GM04503 (cell line): Measurements from ENCODE around the gene GSK3B.

Source experiments
- DNase-seq: peaks from one replicate; pipeline ENCODE4 v3.0.0-alpha.2; 2012; ENCODE audit warnings: low read depth

GSK3B gene

GRCh38 chr3:120095979-120096426 lies 1.8 kb upstream of the GSK3B start:
- no peak for DNase-seq

- peak; percentile 60 for DNase-seq
Observed at GRCh38 chr3:120095226-120095978, 1.2 kb upstream of the GSK3B start.

DNA sequence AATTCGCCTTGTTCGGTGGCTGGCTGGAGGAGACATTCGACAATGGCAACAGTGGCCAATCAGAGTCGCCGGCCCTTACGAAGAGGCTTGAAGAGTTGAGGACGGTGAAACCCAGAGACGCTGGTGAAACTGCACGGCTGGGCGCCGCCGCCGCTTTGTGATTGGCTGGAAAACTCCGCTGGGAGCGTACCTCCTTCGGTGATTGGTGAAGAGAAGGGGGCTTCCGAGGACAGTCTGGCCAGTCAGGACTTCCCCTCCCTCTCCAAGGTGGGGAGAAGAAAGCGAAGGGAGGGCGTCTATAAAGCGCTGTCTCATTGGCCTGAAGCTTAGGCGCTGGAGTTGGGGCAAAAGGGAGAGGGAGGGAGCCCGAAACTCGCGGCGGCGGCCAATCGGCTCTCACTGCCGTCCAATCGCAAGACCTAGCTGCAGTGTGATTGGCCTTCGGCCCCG lies 554 bp upstream of the GSK3B start:
- DNase-seq = peak; percentile 100

- no peak for DNase-seq
Observed at GRCh38 chr3:120093119-120093910, 932 bp downstream of the GSK3B start.

DNA sequence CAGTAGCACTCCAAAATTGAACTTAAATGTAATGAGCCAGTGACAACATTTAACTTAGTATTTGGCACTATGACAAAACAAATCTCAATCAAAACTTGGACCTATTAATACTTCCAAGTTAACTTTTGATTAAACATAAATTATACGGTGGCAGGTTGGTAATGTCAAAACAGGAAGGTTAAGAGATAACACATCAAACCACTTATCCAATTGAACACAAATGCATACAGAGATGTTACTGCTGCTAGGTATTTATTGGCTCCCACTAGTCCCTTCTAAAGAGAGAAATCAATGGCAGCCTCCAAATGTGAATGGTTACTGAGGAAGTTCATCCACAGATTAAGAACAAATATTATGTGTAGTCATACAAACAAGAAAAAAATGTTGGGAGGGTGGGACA lies 1.8 kb downstream of the GSK3B start:
- no peak for DNase-seq

DNA sequence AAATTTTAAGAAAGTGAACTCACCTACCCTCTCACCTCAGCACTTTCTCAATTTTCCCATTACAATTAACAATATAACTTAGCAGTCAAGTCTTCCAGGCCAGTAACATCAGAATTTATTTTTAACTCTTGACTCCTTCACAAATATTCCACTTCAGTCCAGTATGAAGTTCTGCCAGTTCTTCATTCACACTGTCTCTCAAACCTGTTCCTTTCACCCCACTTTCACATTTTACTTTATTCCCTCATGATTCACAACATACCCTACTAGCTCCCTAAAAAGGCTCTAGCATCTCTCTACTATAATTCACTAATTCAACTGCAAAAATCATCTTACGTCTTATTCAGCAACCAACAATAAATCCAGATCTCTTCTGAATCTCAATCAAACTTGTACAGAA lies 3.8 kb downstream of the GSK3B start:
- no peak for DNase-seq

- DNase-seq = no peak
Observed at GRCh38 chr3:120089089-120089488, 5.2 kb downstream of the GSK3B start.

- DNase-seq = no peak
Observed at GRCh38 chr3:120088622-120089021, 5.6 kb downstream of the GSK3B start.

DNA sequence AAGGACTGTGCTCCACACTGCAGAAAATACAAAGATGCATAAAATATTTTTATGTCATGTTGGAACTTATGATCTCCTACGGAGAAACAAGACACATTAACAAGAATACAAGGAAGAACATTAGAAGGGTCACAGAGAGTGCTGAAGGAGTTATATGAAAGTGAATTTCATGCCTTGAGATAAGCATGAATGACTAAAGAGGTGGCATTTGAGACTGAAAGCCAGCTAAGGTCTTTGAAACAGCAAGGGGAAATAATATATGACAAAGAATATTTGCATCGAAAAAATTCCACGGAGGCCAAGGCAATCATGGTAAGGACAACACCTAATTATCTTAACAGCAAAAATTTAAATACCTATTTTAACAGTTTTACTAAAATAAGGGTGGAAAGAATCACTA lies 12.5 kb downstream of the GSK3B start:
- no peak for DNase-seq

- DNase-seq = no peak
Observed at GRCh38 chr3:120080836-120081235, 13.4 kb downstream of the GSK3B start.

DNA sequence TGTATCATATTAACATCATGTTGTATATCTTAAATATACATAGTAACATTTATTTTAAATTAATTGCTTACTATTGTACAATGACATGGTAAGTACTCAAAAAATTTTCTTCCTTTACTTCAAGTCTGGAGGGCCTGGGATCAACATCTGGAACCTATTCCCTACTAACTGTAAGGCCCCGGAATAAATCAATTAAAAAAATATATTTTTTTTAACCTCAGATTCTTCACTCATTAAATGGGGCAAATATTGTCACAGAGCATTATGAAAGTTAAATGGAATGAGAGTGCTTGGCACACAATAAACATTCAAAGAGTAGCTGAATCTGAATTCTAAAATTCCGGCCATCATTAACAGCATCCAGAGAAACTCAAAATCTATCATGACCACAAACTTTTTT lies 16.5 kb downstream of the GSK3B start:
- peak; percentile 39 for DNase-seq

- DNase-seq = no peak
Observed at GRCh38 chr3:120072867-120073525, 21.3 kb downstream of the GSK3B start.

- no peak for DNase-seq
Observed at GRCh38 chr3:120071259-120071658, 23.0 kb downstream of the GSK3B start.

DNA sequence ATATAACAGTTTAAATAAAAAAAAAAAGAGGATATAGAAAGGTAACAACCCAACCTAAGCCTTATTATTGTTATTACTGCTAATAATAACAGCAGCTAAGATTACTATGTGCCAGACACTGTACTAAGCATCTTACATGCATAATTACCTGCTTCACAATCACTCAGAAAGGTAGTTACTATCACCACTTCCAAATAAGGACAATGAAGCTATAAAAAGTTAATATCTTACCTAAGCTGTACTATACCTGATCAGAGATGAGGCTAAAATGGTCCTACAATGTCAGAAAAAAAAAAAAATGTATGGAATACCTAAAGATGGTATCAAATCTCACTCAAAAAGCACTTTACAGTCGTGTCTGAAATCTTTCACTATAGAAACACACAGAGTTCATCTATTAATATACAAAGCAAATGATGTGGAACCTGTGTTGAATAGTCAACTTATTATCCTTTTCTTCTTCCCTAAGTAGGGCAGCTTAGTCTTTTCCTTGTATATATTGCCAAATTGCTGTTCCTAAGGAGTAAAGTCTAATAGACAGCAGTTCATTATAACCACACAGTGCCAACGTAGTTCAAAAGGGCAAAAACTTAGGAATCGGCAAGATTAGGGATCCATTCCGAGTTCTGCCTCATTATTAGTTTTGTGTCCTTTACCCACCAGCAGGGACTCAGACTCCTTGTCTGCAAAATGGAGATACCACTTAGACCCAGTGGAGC lies 23.8 kb downstream of the GSK3B start:
- DNase-seq = no peak

DNA sequence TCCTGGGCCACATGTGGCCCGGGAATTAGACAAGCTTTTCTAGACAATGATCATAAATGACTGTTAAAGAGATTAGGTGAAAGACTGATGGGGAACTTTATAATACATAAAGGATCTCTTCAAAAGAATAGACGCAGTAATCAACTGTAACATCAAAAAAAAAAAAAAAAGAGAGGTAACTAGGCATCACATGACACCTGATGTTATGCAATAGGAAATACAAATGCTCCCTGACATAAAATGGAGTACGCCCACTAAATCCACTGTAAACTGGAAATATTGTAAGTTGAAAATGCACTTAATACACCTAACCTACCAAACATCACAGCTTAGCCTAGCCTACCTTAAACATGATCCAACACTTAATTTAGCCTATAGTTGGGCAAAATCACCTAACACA lies 27.2 kb downstream of the GSK3B start:
- no peak for DNase-seq

- no peak for DNase-seq
Observed at GRCh38 chr3:120066634-120067033, 27.6 kb downstream of the GSK3B start.

DNA sequence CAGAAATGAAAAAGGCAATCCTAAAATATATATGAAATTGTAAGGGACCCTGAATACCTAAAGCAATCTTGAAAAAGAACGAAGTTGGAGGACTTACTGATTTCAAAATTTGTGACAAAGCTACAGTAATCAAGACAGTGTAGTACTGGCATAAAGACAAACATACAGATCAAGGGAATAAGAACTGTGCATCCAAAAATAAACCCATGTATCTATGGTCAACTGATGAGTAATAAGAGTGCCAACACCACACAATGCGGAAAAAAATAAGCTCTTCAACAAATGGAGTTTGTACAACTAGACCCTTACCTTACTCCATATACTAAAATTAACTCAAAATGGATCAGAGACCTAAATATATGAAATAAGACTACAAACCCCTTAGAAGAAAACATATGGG lies 29.6 kb downstream of the GSK3B start:
- no peak for DNase-seq

DNA sequence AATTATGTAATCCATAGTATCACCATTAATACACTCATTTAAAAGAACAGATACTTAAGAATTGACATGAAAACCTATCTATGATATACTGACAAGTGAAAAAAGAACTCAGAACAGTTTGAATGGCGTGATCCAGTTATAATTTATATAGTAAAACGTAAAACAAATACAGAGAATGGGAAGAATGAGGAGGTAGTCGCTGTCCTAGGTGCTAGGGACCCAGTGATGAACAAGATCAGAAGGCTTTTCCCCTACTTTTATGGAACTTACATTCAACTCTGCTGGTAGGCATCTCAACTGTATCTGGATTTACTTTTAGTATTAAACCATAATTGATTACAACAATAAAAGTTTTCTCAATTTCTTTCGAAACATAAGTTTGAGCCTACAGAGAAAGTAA lies 31.8 kb downstream of the GSK3B start:
- no peak for DNase-seq

DNA sequence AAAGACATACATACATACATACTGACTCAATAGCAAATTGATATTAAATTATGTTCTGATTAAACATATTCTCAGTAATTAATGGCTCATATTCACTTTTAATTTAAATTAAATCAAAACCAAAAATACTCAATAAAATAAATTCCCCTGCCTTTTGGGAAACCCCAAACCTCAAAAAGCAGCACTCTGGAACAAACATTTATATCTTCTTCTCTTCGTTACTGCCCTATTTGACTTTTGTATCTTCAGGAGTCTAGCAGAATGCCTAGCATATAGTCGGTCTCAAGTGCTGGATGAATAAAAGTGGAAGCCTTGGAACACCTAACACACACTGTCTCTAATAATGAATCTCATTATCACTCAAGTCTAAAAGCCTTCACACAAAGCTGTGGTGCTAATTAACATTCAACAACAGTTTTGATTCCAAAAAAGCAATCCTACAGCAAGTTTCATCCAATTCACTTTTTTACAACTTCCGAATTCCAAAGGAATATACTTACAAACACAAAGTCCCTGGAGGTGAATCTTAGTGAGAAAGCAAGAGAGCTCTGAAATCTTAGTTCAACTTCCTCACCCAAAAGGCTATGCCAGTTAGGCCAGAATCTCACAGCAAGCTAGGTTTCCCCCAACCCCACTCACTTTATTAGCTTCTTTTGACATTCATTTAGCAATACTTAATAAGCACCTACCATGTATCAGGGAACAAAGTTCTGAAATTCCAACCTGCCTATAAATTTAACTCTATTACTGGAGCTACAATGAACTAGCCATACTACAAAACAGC lies 35.0 kb downstream of the GSK3B start:
- no peak for DNase-seq

GRCh38 chr3:120057626-120058025 lies 36.6 kb downstream of the GSK3B start:
- DNase-seq = no peak

- DNase-seq = no peak
Observed at GRCh38 chr3:120057029-120057428, 37.2 kb downstream of the GSK3B start.
